Panc1 (cell line): Measurements from ENCODE around the gene HDAC7. TPM values are rescaled to one million over a fixed set of nuclear protein-coding genes. Genes with fewer than 3 reads are reported as not detected.

Source experiments
- ATAC-seq: fragments of 200-7000 bp; cut with Tn5 transposase; 2 replicates; pipeline ENCODE4 v1.9.1; 2020; ENCODE audit warnings: mild to moderate bottlenecking, moderate library complexity
- BruUV-seq: library from RNA; stranded (reverse); fragments of 400-500 nt; replicated peaks from 2 replicates; lab custom pipeline; 2021; lab: Mats Ljungman, UMichigan
- CTCF ChIA-PET: fragments of 300-600 bp; sonication (Branson Sonifier 250); formaldehyde crosslinking; loops from one replicate; lab custom pipeline; 2022; ENCODE audit warnings: antibody characterized with exemption; lab: Charles Lee
- POLR2A ChIA-PET: fragments of 300-600 bp; sonication (Branson Sonifier 250); formaldehyde crosslinking; loops from one replicate; lab custom pipeline; 2022; ENCODE audit warnings: antibody characterized with exemption; lab: Charles Lee
- DNase-seq: peaks from one replicate; pipeline ENCODE4 v3.0.0-alpha.2; 2010; ENCODE audit warnings: low read depth, low spot score
- H3K27ac ChIP-seq: 2 replicates; pipeline ENCODE4 v1.5.1; 2011; ENCODE audit warnings: mild to moderate bottlenecking, low read length, inconsistent platforms
- H3K27me3 ChIP-seq: fragments of 200-500 bp; sonication (Bioruptor generic); 2 replicates; pipeline ENCODE4 v1.6.0; 2014; ENCODE audit warnings: low read length, inconsistent platforms; ENCODE audit not compliant: control insufficient read depth, insufficient read depth
- H3K36me3 ChIP-seq: fragments of 200-500 bp; sonication (Bioruptor generic); 2 replicates; pipeline ENCODE4 v1.5.1; 2014; ENCODE audit warnings: inconsistent platforms, mild to moderate bottlenecking, low read length, moderate library complexity; ENCODE audit not compliant: control insufficient read depth, insufficient read depth
- H3K4me1 ChIP-seq: 2 replicates; pipeline ENCODE4 v1.5.1; 2011; ENCODE audit warnings: inconsistent platforms, mild to moderate bottlenecking, low read length, moderate library complexity; ENCODE audit not compliant: control insufficient read depth, insufficient read depth
- H3K4me3 ChIP-seq, 2 experiments: 2 replicates each; pipeline ENCODE4 v1.5.1; 2011 to 2012; ENCODE audit warnings: low read depth in 2 of 2, low read length in 2 of 2, mild to moderate bottlenecking in 2 of 2, inconsistent platforms in 1 of 2, moderate library complexity in 1 of 2
- H3K9me3 ChIP-seq: fragments of 200-500 bp; sonication (Bioruptor generic); 2 replicates; pipeline ENCODE4 v1.5.1; 2014; ENCODE audit warnings: low read depth, mild to moderate bottlenecking, inconsistent platforms, low read length, moderate library complexity; ENCODE audit not compliant: control insufficient read depth, insufficient read depth
- POLR2AphosphoS5 ChIP-seq: IDR thresholded peaks from 2 replicates; pipeline ENCODE4 v1.6.1; 2012; ENCODE audit warnings: mild to moderate bottlenecking, low read depth, low read length, moderate library complexity
- SIN3A ChIP-seq: IDR thresholded peaks from 2 replicates; pipeline ENCODE4 v1.6.1; 2012; ENCODE audit warnings: low read depth, mild to moderate bottlenecking, low read length, moderate library complexity, borderline replicate concordance; ENCODE audit not compliant: insufficient read depth
- TCF7L2 ChIP-seq: IDR thresholded peaks from 2 replicates; pipeline ENCODE4 v1.6.1; 2011; ENCODE audit warnings: mild to moderate bottlenecking, low read depth, low read length, inconsistent platforms
- in situ Hi-C: cut with HindIII; loops from 2 replicates; pipeline ENCODE4 v1.10.0; 2016; ENCODE audit warnings: low sequenced_read_pairs, low pct_unique_long_range_greater_than_20kb
- intact Hi-C: fragments of 100-400 bp; cut with micrococcal nuclease; formaldehyde crosslinking; loops from one replicate; pipeline ENCODE4 v1.10.0; 2022; ENCODE audit not compliant: unreplicated experiment
- total RNA-seq: library from RNA; stranded (reverse); gene quantifications from one replicate; pipeline ENCODE4 v1.2.1, GENCODE V29; 2021; ENCODE audit not compliant: unreplicated experiment
- TF ChIP-seq, protein P1 (sequence below): fragments of 450-650 bp; IDR thresholded peaks from 2 replicates; pipeline ENCODE4 v1.5.1; 2017; ENCODE audit warnings: mild to moderate bottlenecking
- TF ChIP-seq, protein P2 (sequence below), 2 experiments: IDR thresholded peaks; 2 replicates each; pipeline ENCODE4 v1.6.1; 2011 to 2012; ENCODE audit warnings: low read depth in 2 of 2, control low read depth in 1 of 2, low read length in 1 of 2, mild to moderate bottlenecking in 1 of 2, moderate library complexity in 1 of 2; ENCODE audit not compliant: insufficient read depth in 1 of 2

The HDAC7 gene
- total RNA-seq, 1 experiment from 2014 or later: 84.2 TPM

DNA sequence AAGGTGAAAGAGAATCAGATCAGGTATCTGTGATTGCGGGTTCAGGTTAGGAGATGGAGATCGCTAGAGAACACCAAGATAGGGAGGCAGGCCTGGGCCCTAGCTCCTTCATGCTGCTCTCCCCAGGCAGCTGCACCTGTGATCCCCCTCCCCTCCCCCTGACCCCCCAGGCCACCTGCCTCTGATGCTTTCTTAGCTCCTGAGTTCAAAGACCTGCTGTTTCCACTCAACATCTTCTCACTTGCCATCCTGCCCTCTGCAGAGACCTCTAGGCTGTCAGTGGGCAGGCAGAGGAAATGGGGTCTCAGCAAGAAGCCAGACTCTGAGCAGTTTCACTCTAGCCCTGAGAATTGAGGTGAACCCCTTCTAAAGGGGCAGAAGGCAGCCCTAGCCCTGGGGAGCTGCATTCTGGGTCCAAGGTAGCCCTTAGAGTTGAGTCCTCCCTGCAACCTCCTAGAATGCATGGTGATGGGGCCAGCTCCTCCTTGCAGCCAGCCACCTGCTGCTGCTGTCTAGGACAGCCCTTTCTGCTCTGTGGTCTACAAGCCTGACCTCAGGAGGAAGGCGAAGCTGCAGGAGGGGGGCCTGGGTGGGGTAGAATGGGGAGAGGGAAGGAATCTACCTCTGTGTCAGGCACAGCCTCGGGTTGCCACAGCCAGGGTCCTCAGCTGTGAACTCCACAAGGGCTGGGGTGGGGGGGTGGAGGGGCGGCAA lies 53.0 kb downstream of the HDAC7 start:
- Histone ChIP-seq H3K4me1 (peaks cover 25% of the 10 kb centered on the region), H3K27ac (no peak overlapping the region), H3K27me3 (no peaks in the 10 kb centered on the region), H3K4me3 (no peak overlapping the region), H3K9me3 (no peaks in the 10 kb centered on the region), H3K36me3 (no peaks in the 10 kb centered on the region)
- POLR2A ChIA-PET: no interaction called here
- no TSS peak for BruUV-seq
- no peak for TF ChIP-seq TCF7L2
- TF ChIP-seq, protein P1, sequence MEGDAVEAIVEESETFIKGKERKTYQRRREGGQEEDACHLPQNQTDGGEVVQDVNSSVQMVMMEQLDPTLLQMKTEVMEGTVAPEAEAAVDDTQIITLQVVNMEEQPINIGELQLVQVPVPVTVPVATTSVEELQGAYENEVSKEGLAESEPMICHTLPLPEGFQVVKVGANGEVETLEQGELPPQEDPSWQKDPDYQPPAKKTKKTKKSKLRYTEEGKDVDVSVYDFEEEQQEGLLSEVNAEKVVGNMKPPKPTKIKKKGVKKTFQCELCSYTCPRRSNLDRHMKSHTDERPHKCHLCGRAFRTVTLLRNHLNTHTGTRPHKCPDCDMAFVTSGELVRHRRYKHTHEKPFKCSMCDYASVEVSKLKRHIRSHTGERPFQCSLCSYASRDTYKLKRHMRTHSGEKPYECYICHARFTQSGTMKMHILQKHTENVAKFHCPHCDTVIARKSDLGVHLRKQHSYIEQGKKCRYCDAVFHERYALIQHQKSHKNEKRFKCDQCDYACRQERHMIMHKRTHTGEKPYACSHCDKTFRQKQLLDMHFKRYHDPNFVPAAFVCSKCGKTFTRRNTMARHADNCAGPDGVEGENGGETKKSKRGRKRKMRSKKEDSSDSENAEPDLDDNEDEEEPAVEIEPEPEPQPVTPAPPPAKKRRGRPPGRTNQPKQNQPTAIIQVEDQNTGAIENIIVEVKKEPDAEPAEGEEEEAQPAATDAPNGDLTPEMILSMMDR: no peak
- TF ChIP-seq SIN3A: no peak
- TF ChIP-seq, protein P2, sequence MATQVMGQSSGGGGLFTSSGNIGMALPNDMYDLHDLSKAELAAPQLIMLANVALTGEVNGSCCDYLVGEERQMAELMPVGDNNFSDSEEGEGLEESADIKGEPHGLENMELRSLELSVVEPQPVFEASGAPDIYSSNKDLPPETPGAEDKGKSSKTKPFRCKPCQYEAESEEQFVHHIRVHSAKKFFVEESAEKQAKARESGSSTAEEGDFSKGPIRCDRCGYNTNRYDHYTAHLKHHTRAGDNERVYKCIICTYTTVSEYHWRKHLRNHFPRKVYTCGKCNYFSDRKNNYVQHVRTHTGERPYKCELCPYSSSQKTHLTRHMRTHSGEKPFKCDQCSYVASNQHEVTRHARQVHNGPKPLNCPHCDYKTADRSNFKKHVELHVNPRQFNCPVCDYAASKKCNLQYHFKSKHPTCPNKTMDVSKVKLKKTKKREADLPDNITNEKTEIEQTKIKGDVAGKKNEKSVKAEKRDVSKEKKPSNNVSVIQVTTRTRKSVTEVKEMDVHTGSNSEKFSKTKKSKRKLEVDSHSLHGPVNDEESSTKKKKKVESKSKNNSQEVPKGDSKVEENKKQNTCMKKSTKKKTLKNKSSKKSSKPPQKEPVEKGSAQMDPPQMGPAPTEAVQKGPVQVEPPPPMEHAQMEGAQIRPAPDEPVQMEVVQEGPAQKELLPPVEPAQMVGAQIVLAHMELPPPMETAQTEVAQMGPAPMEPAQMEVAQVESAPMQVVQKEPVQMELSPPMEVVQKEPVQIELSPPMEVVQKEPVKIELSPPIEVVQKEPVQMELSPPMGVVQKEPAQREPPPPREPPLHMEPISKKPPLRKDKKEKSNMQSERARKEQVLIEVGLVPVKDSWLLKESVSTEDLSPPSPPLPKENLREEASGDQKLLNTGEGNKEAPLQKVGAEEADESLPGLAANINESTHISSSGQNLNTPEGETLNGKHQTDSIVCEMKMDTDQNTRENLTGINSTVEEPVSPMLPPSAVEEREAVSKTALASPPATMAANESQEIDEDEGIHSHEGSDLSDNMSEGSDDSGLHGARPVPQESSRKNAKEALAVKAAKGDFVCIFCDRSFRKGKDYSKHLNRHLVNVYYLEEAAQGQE (IDR thresholded peaks at IDR 0.05; ENCODE audit: insufficient read depth in 1 of 2, low read depth in 2 of 2, low read length in 1 of 2): no peak
- TF ChIP-seq POLR2AphosphoS5: no peak
- 0 out of 2 replicates have a peak, but pooled peaks have one; percentile 3 for ATAC-seq
- no peak for DNase-seq
- intact Hi-C loops (no loop called here), in situ Hi-C loops (no loop called here)
- CTCF ChIA-PET: interaction anchor here (0.6 to 2.8 kb wide), 4 partner anchors 9 to 26 kb away, joined by 3 to 20 read pairs (median 8); no protein-coding TSS in a partner anchor

- DNase-seq (no peak), ATAC-seq (no peak)
- intact Hi-C loops (no loop called here), in situ Hi-C loops (no loop called here)
- H3K27ac ChIP-seq: no peak overlapping the region
- POLR2A ChIA-PET: interaction anchor here (0.6 kb wide), 1 partner anchor 14 kb away, joined by 3 read pairs; no protein-coding TSS in a partner anchor
- H3K4me1 ChIP-seq: peaks cover 14% of the 10 kb centered on the region
- H3K36me3 ChIP-seq: no peaks in the 10 kb centered on the region
- BruUV-seq: no TSS peak
- H3K27me3 ChIP-seq: no peaks in the 10 kb centered on the region
- H3K4me3 ChIP-seq: no peak overlapping the region
- CTCF ChIA-PET: interaction anchor here (0.5 kb wide), 1 partner anchor 85 kb away, joined by 14 read pairs; no protein-coding TSS in a partner anchor
- TF ChIP-seq, protein P2 (IDR thresholded peaks at IDR 0.05; ENCODE audit: insufficient read depth in 1 of 2, low read depth in 2 of 2, low read length in 1 of 2): no peak
- no peak for TF ChIP-seq POLR2AphosphoS5
- TF ChIP-seq SIN3A: no peak
- TF ChIP-seq, protein P1: no peak
- no peak for TF ChIP-seq TCF7L2
- H3K9me3 ChIP-seq: no peaks in the 10 kb centered on the region
Measured at GRCh38 chr12:47763481-47764346, 56.0 kb downstream of the HDAC7 start.
